Activated naive CD4-positive, alpha-beta T cell treated with anti-CD3 and anti-CD28 coated beads, Interleukin-2, amount 50 U/mL, for 72 hours (primary cell): Measurements from ENCODE around the gene RYR2. TPM values are rescaled to one million over a fixed set of nuclear protein-coding genes. Genes with fewer than 3 reads are reported as not detected.
A peak's percentile ranks its signal among the peaks of the same experiment; 100 is the strongest.

ENCODE experiments used
- ATAC-seq, 2 donors: fragments of 150-1000 bp; cut with Tn5 transposase; 2 replicates each; pipeline ENCODE4 v1.10.0; 2021; ENCODE audit warnings: mild to moderate bottlenecking in 2 of 2, moderate library complexity in 2 of 2
- DNase-seq, 2 donors: peaks; one replicate each; pipeline ENCODE4 v3.0.0; 2021 to 2022; ENCODE audit warnings: low spot score in 2 of 2
- H3K27ac Mint-ChIP-seq, 2 donors: one replicate each; pipeline ENCODE4 v1.8.0; 2022; ENCODE audit warnings: mild to moderate bottlenecking in 2 of 2, mixed read lengths in 2 of 2
- H3K36me3 Mint-ChIP-seq, 2 donors: one replicate each; pipeline ENCODE4 v1.8.0; 2022; ENCODE audit warnings: mixed read lengths in 2 of 2
- H3K9me3 Mint-ChIP-seq, 2 donors: one replicate each; pipeline ENCODE4 v1.8.0; 2022; ENCODE audit warnings: mixed read lengths in 2 of 2
- total RNA-seq, 2 donors: library from RNA; stranded (reverse); gene quantifications; one replicate each; pipeline ENCODE4 v1.2.3, GENCODE V29; 2022

The RYR2 gene
- total RNA-seq, 2 donors from 2014 or later = not detected

GRCh38 chr1:237018896-237019295, 23.1 kb upstream of the RYR2 start:
- H3K36me3 Mint-ChIP-seq = no peaks in the 10 kb centered on the region
- ATAC-seq (no peak), DNase-seq (no peak)
- H3K9me3 Mint-ChIP-seq = no peaks in the 10 kb centered on the region
- H3K27ac Mint-ChIP-seq = no peak overlapping the region

- no peak overlapping the region for H3K27ac Mint-ChIP-seq
- peaks cover 7% of the 10 kb centered on the region in 2 donors for H3K36me3 Mint-ChIP-seq
- H3K9me3 Mint-ChIP-seq = peaks cover 6 to 11% of the 10 kb centered on the region in 2 donors
- no peak for ATAC-seq
- DNase-seq = no peak
These were observed 16.5 kb upstream of the RYR2 start for GRCh38 chr1:237025358-237026074.

GRCh38 chr1:237029240-237029639, 12.7 kb upstream of the RYR2 start:
- Mint-ChIP-seq H3K27ac (no peak overlapping the region), H3K9me3 (peaks cover 6 to 11% of the 10 kb centered on the region in 2 donors), H3K36me3 (peaks cover 7% of the 10 kb centered on the region in 2 donors)
- ATAC-seq (no peak), DNase-seq (no peak)

GRCh38 chr1:237029850-237030535, 12.0 kb upstream of the RYR2 start:
- ATAC-seq = no peak
- Mint-ChIP-seq H3K36me3 (peaks cover 7% of the 10 kb centered on the region in 2 donors), H3K9me3 (peaks cover 6 to 11% of the 10 kb centered on the region in 2 donors), H3K27ac (no peak overlapping the region)
- no peak for DNase-seq

- no peak for DNase-seq
- no peaks in the 10 kb centered on the region for H3K36me3 Mint-ChIP-seq
- H3K9me3 Mint-ChIP-seq = peaks cover 0 to 5% of the 10 kb centered on the region in 2 donors
- ATAC-seq = no peak
- H3K27ac Mint-ChIP-seq = no peak overlapping the region
These were observed 10.5 kb upstream of the RYR2 start for GRCh38 chr1:237031480-237031879.

GRCh38 chr1:237032029-237032428, 10.0 kb upstream of the RYR2 start:
- Mint-ChIP-seq H3K9me3 (peaks cover 0 to 5% of the 10 kb centered on the region in 2 donors), H3K36me3 (no peaks in the 10 kb centered on the region), H3K27ac (no peak overlapping the region)

GRCh38 chr1:237033061-237033460, 8.9 kb upstream of the RYR2 start:
- Mint-ChIP-seq H3K36me3 (no peaks in the 10 kb centered on the region), H3K9me3 (no peaks in the 10 kb centered on the region), H3K27ac (no peak overlapping the region)
- ATAC-seq = no peak
- no peak for DNase-seq

More at GRCh38 chr1:237032029-237032428, 10.0 kb upstream of the RYR2 start:
- no peak for ATAC-seq
- DNase-seq = no peak

GRCh38 chr1:237033804-237034203, 8.2 kb upstream of the RYR2 start:
- Mint-ChIP-seq H3K27ac (no peak overlapping the region), H3K9me3 (no peaks in the 10 kb centered on the region), H3K36me3 (no peaks in the 10 kb centered on the region)
- no peak for ATAC-seq
- DNase-seq = no peak

- no peak for ATAC-seq
- Mint-ChIP-seq H3K27ac (no peak overlapping the region), H3K9me3 (no peaks in the 10 kb centered on the region), H3K36me3 (no peaks in the 10 kb centered on the region)
- DNase-seq = no peak
These were observed 6.2 kb upstream of the RYR2 start for GRCh38 chr1:237035759-237036158.

- DNase-seq = no peak
- Mint-ChIP-seq H3K9me3 (no peaks in the 10 kb centered on the region), H3K27ac (no peak overlapping the region), H3K36me3 (peaks cover 5 to 6% of the 10 kb centered on the region in 2 donors)
- ATAC-seq = no peak
These were observed 3.8 kb upstream of the RYR2 start for GRCh38 chr1:237038211-237038610.

GRCh38 chr1:237040823-237041222, 1.2 kb upstream of the RYR2 start:
- H3K9me3 Mint-ChIP-seq = no peaks in the 10 kb centered on the region
- no peak overlapping the region for H3K27ac Mint-ChIP-seq
- ATAC-seq = no peak

GRCh38 chr1:237041461-237041794, 556 bp upstream of the RYR2 start:
- DNase-seq (no peak), ATAC-seq (no peak)
- Mint-ChIP-seq H3K27ac (no peak overlapping the region), H3K9me3 (no peaks in the 10 kb centered on the region), H3K36me3 (peaks cover 5 to 6% of the 10 kb centered on the region in 2 donors)

More at GRCh38 chr1:237040823-237041222, 1.2 kb upstream of the RYR2 start:
- DNase-seq = no peak
- peaks cover 5 to 6% of the 10 kb centered on the region in 2 donors for H3K36me3 Mint-ChIP-seq

GRCh38 chr1:237042526-237042891, 525 bp downstream of the RYR2 start:
- H3K27ac Mint-ChIP-seq = peak overlapping the region in 1 of 2 donors; percentile 32
- no peaks in the 10 kb centered on the region for H3K9me3 Mint-ChIP-seq
- H3K36me3 Mint-ChIP-seq = peaks cover 5 to 6% of the 10 kb centered on the region in 2 donors
- no peak for ATAC-seq
- no peak for DNase-seq

GRCh38 chr1:237042892-237043576, 1.1 kb downstream of the RYR2 start:
- Mint-ChIP-seq H3K9me3 (no peaks in the 10 kb centered on the region), H3K27ac (no peak overlapping the region), H3K36me3 (peaks cover 5 to 6% of the 10 kb centered on the region in 2 donors)
- ATAC-seq = no peak
- peak in 1 of 2 donors; percentile 3 for DNase-seq

GRCh38 chr1:237043846-237044636, 2.1 kb downstream of the RYR2 start:
- DNase-seq (no peak), ATAC-seq (no peak)
- Mint-ChIP-seq H3K9me3 (no peaks in the 10 kb centered on the region), H3K27ac (no peak overlapping the region), H3K36me3 (peaks cover 5 to 6% of the 10 kb centered on the region in 2 donors)

- Mint-ChIP-seq H3K27ac (no peak overlapping the region), H3K36me3 (peaks cover 5 to 6% of the 10 kb centered on the region in 2 donors), H3K9me3 (no peaks in the 10 kb centered on the region)
- DNase-seq (no peak), ATAC-seq (no peak)
These were observed 3.5 kb downstream of the RYR2 start for GRCh38 chr1:237045278-237046016.
